Nephron (organoid): ENCODE measurements around the gene FREM2.
A peak's percentile ranks its signal among the peaks of the same experiment; 100 is the strongest.

Experiments
- H3K27ac Mint-ChIP-seq, 3 experiments: 2 replicates each; pipeline ENCODE4 v1.8.0; 2020; ENCODE audit warnings: mixed read lengths in 3 of 3, mild to moderate bottlenecking in 2 of 3, moderate library complexity in 1 of 3
- H3K27me3 Mint-ChIP-seq: 2 replicates; pipeline ENCODE4 v1.8.0; 2021; ENCODE audit warnings: low read depth, mild to moderate bottlenecking, moderate library complexity, mixed read lengths
- H3K36me3 Mint-ChIP-seq: 2 replicates; pipeline ENCODE4 v1.8.0; 2020; ENCODE audit warnings: low read depth, mixed read lengths
- H3K4me1 Mint-ChIP-seq: 2 replicates; pipeline ENCODE4 v1.8.0; 2020; ENCODE audit warnings: mixed read lengths
- H3K4me3 Mint-ChIP-seq, 3 experiments: 2 replicates each; pipeline ENCODE4 v1.8.0; 2020; ENCODE audit warnings: mild to moderate bottlenecking in 3 of 3, mixed read lengths in 3 of 3, moderate library complexity in 2 of 3
- H3K9me3 Mint-ChIP-seq: 2 replicates; pipeline ENCODE4 v1.8.0; 2020; ENCODE audit warnings: mixed read lengths
- TF ChIP-seq, protein P1 (sequence below), 3 experiments: fragments of 200-600 bp; sonication (generic); IDR thresholded peaks; one replicate each; pipeline ENCODE4 v1.5.0; 2021; ENCODE audit warnings: antibody characterized with exemption in 3 of 3; ENCODE audit not compliant: unreplicated experiment in 3 of 3

The FREM2 gene

DNA sequence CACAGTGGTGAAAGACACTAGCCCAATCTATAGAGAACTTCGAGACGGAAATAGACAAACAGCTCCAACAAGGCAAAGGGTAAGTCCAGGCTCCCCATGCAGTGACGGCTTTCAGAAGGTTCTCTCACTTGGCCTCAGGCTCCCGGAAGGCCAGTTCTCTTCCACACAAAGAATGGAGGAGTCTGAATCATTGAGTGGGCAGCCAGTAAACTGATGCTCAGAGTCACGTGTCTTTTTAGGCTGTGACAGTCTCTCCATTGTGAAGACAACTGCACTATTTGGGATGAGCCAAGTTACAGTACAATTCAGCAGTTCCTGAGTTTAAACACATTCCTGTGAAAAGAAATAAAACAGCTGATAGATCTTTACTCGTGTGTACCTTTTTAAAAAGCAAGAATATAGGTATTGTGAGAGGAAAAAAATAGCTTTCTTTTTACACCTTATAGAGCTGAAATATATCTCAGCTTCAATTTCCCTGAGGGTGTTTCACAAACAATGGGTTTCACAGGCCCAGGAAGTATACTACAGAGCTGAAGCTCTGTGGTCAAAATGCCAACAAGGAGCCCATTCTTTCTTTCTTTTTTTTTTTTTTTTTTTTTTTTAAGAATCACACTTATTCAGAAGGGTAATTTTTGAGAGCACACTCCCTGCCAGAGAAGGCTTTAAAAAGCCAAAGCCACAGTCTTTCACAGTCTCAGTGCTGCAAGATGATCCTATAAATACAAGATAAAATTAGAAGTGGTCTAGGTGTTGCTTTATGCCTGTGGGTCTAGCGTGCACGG, 135.1 kb downstream of the FREM2 start:
- TF ChIP-seq, protein P1, sequence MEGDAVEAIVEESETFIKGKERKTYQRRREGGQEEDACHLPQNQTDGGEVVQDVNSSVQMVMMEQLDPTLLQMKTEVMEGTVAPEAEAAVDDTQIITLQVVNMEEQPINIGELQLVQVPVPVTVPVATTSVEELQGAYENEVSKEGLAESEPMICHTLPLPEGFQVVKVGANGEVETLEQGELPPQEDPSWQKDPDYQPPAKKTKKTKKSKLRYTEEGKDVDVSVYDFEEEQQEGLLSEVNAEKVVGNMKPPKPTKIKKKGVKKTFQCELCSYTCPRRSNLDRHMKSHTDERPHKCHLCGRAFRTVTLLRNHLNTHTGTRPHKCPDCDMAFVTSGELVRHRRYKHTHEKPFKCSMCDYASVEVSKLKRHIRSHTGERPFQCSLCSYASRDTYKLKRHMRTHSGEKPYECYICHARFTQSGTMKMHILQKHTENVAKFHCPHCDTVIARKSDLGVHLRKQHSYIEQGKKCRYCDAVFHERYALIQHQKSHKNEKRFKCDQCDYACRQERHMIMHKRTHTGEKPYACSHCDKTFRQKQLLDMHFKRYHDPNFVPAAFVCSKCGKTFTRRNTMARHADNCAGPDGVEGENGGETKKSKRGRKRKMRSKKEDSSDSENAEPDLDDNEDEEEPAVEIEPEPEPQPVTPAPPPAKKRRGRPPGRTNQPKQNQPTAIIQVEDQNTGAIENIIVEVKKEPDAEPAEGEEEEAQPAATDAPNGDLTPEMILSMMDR (IDR thresholded peaks at IDR 0.05; ENCODE audit: unreplicated experiment in 3 of 3), result no peak
- Mint-ChIP-seq H3K9me3 (no peaks in the 10 kb centered on the region), H3K27me3 (no peaks in the 10 kb centered on the region), H3K36me3 (no peaks in the 10 kb centered on the region), H3K4me3 (no peak overlapping the region), H3K27ac (peak overlapping the region in 2 of 3 experiments; percentile 46 to 94), H3K4me1 (peaks cover 46% of the 10 kb centered on the region)

DNA sequence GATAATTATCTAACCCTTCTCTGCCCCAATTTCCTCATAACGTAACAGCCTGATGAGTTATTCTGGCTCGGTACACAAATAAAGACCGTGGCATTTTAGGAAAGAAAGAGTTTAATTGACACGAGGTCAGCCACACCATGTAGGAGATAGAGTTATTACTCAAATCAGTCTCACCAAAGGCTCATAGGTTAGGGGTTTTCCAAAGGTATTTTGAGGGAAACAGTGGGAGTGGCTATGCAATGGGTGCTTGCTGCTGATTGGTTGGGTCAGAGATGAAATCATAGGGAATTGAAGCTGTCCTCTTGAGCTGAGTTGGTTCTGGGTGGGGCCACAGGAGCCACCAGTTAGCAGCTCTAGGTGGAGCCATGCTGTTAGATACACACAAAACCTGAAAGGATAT, 137.5 kb downstream of the FREM2 start:
- H3K4me1 Mint-ChIP-seq, result peaks cover 35% of the 10 kb centered on the region
- no peak overlapping the region for H3K27ac Mint-ChIP-seq

GRCh38 chr13:38826182-38826813, 139.4 kb downstream of the FREM2 start:
- Mint-ChIP-seq H3K4me3 (no peak overlapping the region), H3K27ac (no peak overlapping the region), H3K27me3 (no peaks in the 10 kb centered on the region), H3K4me1 (peaks cover 23% of the 10 kb centered on the region), H3K36me3 (no peaks in the 10 kb centered on the region), H3K9me3 (no peaks in the 10 kb centered on the region)
- TF ChIP-seq, protein P1 (IDR thresholded peaks at IDR 0.05; ENCODE audit: unreplicated experiment in 3 of 3), result no peak

More for the DNA sequence above, 137.5 kb downstream of the FREM2 start:
- TF ChIP-seq, protein P1 (IDR thresholded peaks at IDR 0.05; ENCODE audit: unreplicated experiment in 3 of 3), result no peak
- no peaks in the 10 kb centered on the region for H3K9me3 Mint-ChIP-seq
- no peaks in the 10 kb centered on the region for H3K36me3 Mint-ChIP-seq
- H3K27me3 Mint-ChIP-seq, result no peaks in the 10 kb centered on the region
- no peak overlapping the region for H3K4me3 Mint-ChIP-seq

DNA sequence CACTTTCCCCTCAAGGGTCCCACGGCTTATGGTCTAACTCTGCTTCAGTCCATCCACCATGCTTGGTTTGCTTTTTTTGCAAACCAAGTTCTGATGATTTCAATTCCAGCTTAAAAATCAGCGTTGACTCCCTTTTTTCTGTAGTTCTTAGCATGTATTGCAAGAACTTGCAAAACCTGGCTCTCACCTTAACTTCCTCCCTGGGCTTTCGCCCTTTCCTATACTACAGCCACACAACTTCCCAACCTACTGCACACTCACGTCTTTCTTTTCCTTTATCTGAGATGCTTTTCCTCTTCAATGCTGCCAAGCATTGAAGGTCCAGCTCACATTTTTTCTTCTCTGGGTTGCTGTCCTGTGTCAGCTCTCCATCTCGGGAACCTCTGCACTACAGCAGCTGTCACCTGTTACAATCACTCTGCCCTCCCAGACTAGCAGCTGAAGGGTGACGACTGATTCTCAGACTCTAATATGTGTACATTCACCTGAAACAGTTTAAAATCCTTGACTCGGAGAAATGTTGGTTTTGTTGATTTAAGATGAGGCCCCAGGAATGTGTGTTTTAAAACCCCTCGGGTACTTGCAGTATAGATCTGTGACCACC, 143.7 kb downstream of the FREM2 start:
- TF ChIP-seq, protein P1 (IDR thresholded peaks at IDR 0.05; ENCODE audit: unreplicated experiment in 3 of 3), result no peak
- H3K9me3 Mint-ChIP-seq, result peaks cover under 1% of the 10 kb centered on the region
- H3K27me3 Mint-ChIP-seq, result no peaks in the 10 kb centered on the region
- H3K4me1 Mint-ChIP-seq, result peaks cover 6% of the 10 kb centered on the region
- no peak overlapping the region for H3K4me3 Mint-ChIP-seq
- peaks cover 14% of the 10 kb centered on the region for H3K36me3 Mint-ChIP-seq
- H3K27ac Mint-ChIP-seq, result peak overlapping the region in 2 of 3 experiments; percentile 18 to 25

DNA sequence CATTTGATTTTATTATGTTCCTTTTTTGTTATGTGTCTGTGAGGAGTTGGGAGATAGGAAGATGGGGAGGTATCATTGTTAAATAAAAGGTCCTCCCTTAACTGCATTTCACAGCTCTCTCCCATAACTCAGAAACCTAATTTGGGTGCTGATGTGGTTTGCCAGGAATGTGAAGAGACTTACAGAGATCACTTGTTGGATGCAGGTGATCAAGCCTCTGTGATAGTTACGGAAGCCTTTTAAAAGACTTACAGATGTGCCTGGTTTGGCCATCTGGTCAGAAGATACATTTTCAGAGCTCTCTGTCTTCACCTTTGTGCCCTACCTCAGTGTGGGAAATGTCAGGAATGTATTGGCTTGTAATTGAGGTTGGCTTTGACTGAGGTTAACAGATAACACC, 157.7 kb downstream of the FREM2 start:
- TF ChIP-seq, protein P1 (IDR thresholded peaks at IDR 0.05; ENCODE audit: unreplicated experiment in 3 of 3), result no peak
- Mint-ChIP-seq H3K9me3 (no peaks in the 10 kb centered on the region), H3K36me3 (peaks cover 17% of the 10 kb centered on the region), H3K4me1 (peaks cover 6% of the 10 kb centered on the region), H3K27me3 (no peaks in the 10 kb centered on the region), H3K27ac (no peak overlapping the region), H3K4me3 (no peak overlapping the region)
